Naive thymus-derived CD4-positive, alpha-beta T cell (primary cell): ENCODE data around the gene SART1. TPM values are rescaled to one million over a fixed set of nuclear protein-coding genes. Genes with fewer than 3 reads are reported as not detected.

Experiments
- ATAC-seq: fragments of 150-1000 bp; cut with Tn5 transposase; 2 replicates; pipeline ENCODE4 v1.10.0; 2021; ENCODE audit warnings: mild to moderate bottlenecking, moderate library complexity
- CTCF ChIA-PET: fragments of 350-600 bp; sonication (Branson Sonifier 250); formaldehyde crosslinking; loops from one replicate; lab custom pipeline; 2021; ENCODE audit warnings: antibody characterized with exemption; lab: Charles Lee
- POLR2A ChIA-PET: fragments of 350-600 bp; sonication (Branson Sonifier 250); formaldehyde crosslinking; loops from one replicate; lab custom pipeline; 2021; ENCODE audit warnings: antibody characterized with exemption, inconsistent platforms; lab: Charles Lee
- DNase-seq, 9 donors: peaks; one replicate each; pipeline versions ENCODE4 v3.0.0 to v3.0.0-alpha.2; 2020 to 2022; ENCODE audit warnings: mixed read lengths in 1 of 9
- H3K27ac ChIP-seq: one replicate; pipeline ENCODE4 v1.7.0; 2013; ENCODE audit warnings: mild to moderate bottlenecking, low read depth, low read length, moderate library complexity
- H3K27me3 ChIP-seq, 2 donors: one replicate each; pipeline ENCODE4 v1.7.0; 2013; ENCODE audit warnings: low read length in 2 of 2, mild to moderate bottlenecking in 2 of 2, moderate library complexity in 2 of 2; ENCODE audit not compliant: control insufficient read depth in 2 of 2, insufficient read depth in 2 of 2
- H3K36me3 ChIP-seq, 3 experiments: 1 replicate in 2 of 3; 2 replicates in 1 of 3; pipeline ENCODE4 v1.7.0; 2013; ENCODE audit warnings: low read length in 3 of 3, mild to moderate bottlenecking in 3 of 3, moderate library complexity in 1 of 3; ENCODE audit not compliant: insufficient read depth in 3 of 3, control insufficient read depth in 2 of 3
- H3K4me1 ChIP-seq, 2 donors: one replicate each; pipeline ENCODE4 v1.7.0; 2013; ENCODE audit warnings: low read length in 2 of 2, mild to moderate bottlenecking in 2 of 2, moderate library complexity in 1 of 2; ENCODE audit not compliant: control insufficient read depth in 2 of 2, insufficient read depth in 2 of 2
- H3K4me3 ChIP-seq: 2 replicates; pipeline ENCODE4 v1.7.0; 2013; ENCODE audit warnings: mild to moderate bottlenecking, low read length
- H3K9me3 ChIP-seq, 3 experiments: 1 replicate in 2 of 3; 2 replicates in 1 of 3; pipeline ENCODE4 v1.7.0; 2013; ENCODE audit warnings: low read length in 3 of 3; ENCODE audit not compliant: control insufficient read depth in 2 of 3
- H3K27ac Mint-ChIP-seq, 9 donors: one replicate each; pipeline ENCODE4 v1.8.0; 2020 to 2022; ENCODE audit warnings: mixed read lengths in 9 of 9, mild to moderate bottlenecking in 8 of 9, moderate library complexity in 5 of 9, inconsistent platforms in 2 of 9
- H3K27me3 Mint-ChIP-seq, 5 donors: one replicate each; pipeline ENCODE4 v1.8.0; 2021 to 2022; ENCODE audit warnings: mixed read lengths in 5 of 5, mild to moderate bottlenecking in 1 of 5
- H3K36me3 Mint-ChIP-seq, 5 donors: one replicate each; pipeline ENCODE4 v1.8.0; 2020 to 2022; ENCODE audit warnings: mixed read lengths in 5 of 5, mild to moderate bottlenecking in 3 of 5, inconsistent platforms in 1 of 5
- H3K4me1 Mint-ChIP-seq, 7 donors: one replicate each; pipeline ENCODE4 v1.8.0; 2020 to 2022; ENCODE audit warnings: mixed read lengths in 7 of 7, mild to moderate bottlenecking in 3 of 7, inconsistent platforms in 1 of 7
- H3K4me3 Mint-ChIP-seq, 10 donors: one replicate each; pipeline ENCODE4 v1.8.0; 2020 to 2022; ENCODE audit warnings: mild to moderate bottlenecking in 10 of 10, mixed read lengths in 10 of 10, moderate library complexity in 6 of 10, inconsistent platforms in 2 of 10
- H3K9me3 Mint-ChIP-seq, 11 donors: one replicate each; pipeline ENCODE4 v1.8.0; 2020 to 2022; ENCODE audit warnings: mixed read lengths in 11 of 11, mild to moderate bottlenecking in 4 of 11, inconsistent platforms in 1 of 11, moderate library complexity in 1 of 11
- intact Hi-C, 2 donors: fragments of 100-400 bp; cut with micrococcal nuclease; formaldehyde crosslinking; loops; one replicate each; pipeline ENCODE4 v1.15.1; 2023
- polyA plus RNA-seq, 2 donors: library from polyadenylated mRNA; unstranded; fragments of 300-500 nt; fragmentation: Illumina TruSeq; gene quantifications; one replicate each; pipeline ENCODE4 v1.2.3, GENCODE V29; 2021
- total RNA-seq, 6 experiments: library from RNA in 5 of 6; stranded (reverse) in 5 of 6; gene quantifications; 1 replicate in 5 of 6; 2 replicates in 1 of 6; pipeline ENCODE4 v1.2.3 and lab custom pipeline; 2021 to 2026

Gene SART1
- total and polyA plus RNA-seq, 7 experiments from 2014 or later = 27.9 to 102 (median 90.0) TPM

DNA sequence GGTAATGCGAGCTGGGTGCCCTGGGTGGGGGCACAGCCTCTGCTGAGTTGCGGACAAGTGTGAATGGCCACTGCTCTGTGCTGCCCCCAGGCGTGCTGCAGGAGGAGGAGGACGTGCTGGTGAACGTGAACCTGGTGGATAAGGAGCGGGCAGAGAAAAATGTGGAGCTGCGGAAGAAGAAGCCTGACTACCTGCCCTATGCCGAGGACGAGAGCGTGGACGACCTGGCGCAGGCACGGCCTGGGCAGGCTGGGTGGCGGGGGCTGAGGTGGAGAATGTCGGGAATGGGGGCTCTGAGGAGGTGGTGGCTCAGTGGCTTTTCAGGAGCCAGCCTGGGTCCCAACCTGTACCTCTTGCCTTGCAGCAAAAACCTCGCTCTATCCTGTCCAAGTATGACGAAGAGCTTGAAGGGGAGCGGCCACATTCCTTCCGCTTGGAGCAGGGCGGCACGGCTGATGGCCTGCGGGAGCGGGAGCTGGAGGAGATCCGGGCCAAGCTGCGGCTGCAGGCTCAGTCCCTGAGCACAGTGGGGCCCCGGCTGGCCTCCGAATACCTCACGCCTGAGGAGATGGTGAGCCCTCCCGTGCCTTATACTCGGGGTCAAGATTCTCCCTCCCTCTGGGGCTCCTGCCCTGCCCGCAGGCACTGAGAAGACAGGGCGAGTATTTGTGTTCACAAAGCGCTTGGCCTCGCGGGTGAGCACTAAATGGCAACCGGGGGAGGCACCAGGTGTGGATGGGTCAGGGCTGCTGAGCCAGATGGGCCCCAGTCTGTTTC, 4.6 kb downstream of the SART1 start:
- H3K9me3 ChIP-seq = no peaks in the 10 kb centered on the region
- Mint-ChIP-seq H3K27me3 (no peaks in the 10 kb centered on the region), H3K9me3 (no peaks in the 10 kb centered on the region), H3K27ac (peak overlapping the region in 3 of 9 donors; percentile 8 to 56 (median 46)), H3K4me1 (peaks cover 25 to 54% (median 40%) of the 10 kb centered on the region in 7 donors), H3K36me3 (peaks cover 18 to 42% (median 29%) of the 10 kb centered on the region in 5 donors), H3K4me3 (no peak overlapping the region)
- ATAC-seq = no peak
- peaks cover 22 to 24% of the 10 kb centered on the region in 2 donors for H3K4me1 ChIP-seq
- H3K27me3 ChIP-seq = no peaks in the 10 kb centered on the region
- DNase-seq = no peak
- H3K27ac ChIP-seq = no peak overlapping the region
- peaks cover 31 to 71% (median 35%) of the 10 kb centered on the region in 3 experiments for H3K36me3 ChIP-seq
- CTCF ChIA-PET = no interaction called here
- intact Hi-C loops = no loop called here
- no peak overlapping the region for H3K4me3 ChIP-seq
- POLR2A ChIA-PET = interaction anchor here (0.6 to 1.1 kb wide), 3 partner anchors 14 to 473 kb away, joined by 3 to 4 read pairs (median 3); no protein-coding TSS in a partner anchor

DNA sequence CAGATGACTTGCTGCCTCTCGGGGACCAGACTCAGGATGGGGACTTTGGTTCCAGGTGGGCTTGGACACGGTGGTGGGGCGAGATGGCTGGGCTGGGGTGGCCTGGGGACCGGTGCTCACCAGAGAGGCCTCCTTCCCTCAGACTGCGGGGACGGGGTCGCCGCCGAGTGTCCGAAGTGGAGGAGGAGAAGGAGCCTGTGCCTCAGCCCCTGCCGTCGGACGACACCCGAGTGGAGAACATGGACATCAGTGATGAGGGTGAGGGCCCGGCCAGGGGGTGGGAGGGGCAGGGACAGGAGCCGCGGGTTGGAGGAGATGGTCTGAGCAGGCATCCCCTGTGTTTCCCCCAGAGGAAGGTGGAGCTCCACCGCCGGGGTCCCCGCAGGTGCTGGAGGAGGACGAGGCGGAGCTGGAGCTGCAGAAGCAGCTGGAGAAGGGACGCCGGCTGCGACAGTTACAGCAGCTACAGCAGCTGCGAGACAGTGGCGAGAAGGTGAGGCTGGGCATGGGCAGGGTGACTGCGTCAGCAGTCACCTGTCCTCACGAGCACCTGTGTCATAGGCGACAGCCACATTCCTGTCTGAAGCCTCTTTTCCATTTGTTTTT, 5.9 kb downstream of the SART1 start:
- no peak for DNase-seq
- Mint-ChIP-seq H3K9me3 (no peaks in the 10 kb centered on the region), H3K27me3 (no peaks in the 10 kb centered on the region), H3K27ac (no peak overlapping the region), H3K4me3 (no peak overlapping the region), H3K36me3 (peaks cover 14 to 41% (median 31%) of the 10 kb centered on the region in 5 donors), H3K4me1 (peaks cover 20 to 45% (median 32%) of the 10 kb centered on the region in 7 donors)
- CTCF ChIA-PET = interaction anchor here (0.6 kb wide), 1 partner anchor 430 kb away, joined by 3 read pairs; no protein-coding TSS in a partner anchor
- no peak for ATAC-seq
- H3K9me3 ChIP-seq = no peaks in the 10 kb centered on the region
- peaks cover 19 to 20% of the 10 kb centered on the region in 2 donors for H3K4me1 ChIP-seq
- intact Hi-C loops = no loop called here
- H3K27me3 ChIP-seq = no peaks in the 10 kb centered on the region
- H3K4me3 ChIP-seq = no peak overlapping the region
- H3K36me3 ChIP-seq = peaks cover 31 to 78% (median 35%) of the 10 kb centered on the region in 3 experiments
- H3K27ac ChIP-seq = no peak overlapping the region
- POLR2A ChIA-PET = interaction anchor here (0.6 to 1.1 kb wide), 2 partner anchors 93 to 474 kb away, joined by 3 to 4 read pairs; no protein-coding TSS in a partner anchor

DNA sequence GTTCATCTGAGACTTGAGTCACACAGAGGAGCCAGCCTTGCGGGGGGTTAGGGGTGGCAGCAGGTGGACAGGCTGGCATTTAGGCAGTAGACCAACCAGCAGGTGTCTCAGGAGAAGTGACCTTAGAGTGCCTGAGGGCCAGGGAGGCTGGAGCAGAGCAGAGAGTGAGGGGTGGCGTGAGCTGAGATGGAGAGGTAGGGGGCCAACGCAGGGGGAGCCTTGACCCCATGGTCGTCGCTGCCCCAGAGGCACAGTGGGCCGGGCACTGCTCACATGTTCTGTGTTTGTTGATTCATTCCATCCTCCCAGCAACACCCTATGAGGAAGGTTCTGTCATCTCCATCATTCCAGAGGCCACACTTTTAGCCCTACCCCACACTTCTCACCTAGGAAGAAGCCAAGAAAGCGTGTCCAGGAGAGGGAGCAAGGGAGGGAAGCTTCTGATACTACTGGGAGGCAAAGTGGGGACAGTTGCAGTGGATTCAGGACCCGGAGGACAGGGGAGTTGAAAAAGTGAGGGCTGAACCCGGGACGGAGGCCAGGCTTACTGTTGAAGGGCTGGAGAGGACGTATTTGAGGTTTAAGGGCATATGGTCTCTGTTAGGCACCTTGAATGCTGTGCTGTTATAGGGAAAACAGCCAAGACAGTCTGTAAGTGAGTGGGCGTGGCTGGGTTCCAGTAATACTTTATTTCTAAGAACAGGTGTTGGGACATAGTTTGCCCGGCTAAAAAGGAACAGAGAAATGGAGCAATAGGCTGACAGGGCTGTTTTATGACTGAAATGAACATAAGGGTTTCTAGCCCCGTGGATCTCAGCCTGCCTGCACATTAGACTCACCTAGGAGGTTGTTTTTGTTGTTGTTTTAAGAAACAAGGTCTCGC, 7.3 kb downstream of the SART1 start:
- Mint-ChIP-seq H3K27ac (peak overlapping the region in 2 of 9 donors; percentile 60 to 65), H3K4me1 (peaks cover 13 to 36% (median 18%) of the 10 kb centered on the region in 7 donors), H3K27me3 (no peaks in the 10 kb centered on the region), H3K4me3 (peak overlapping the region in 1 of 10 donors; percentile 34), H3K9me3 (no peaks in the 10 kb centered on the region), H3K36me3 (peaks cover 15 to 46% (median 29%) of the 10 kb centered on the region in 5 donors)
- CTCF ChIA-PET = no interaction called here
- POLR2A ChIA-PET = no interaction called here
- intact Hi-C loops = no loop called here
- no peak for DNase-seq
- Histone ChIP-seq H3K9me3 (no peaks in the 10 kb centered on the region), H3K4me3 (no peak overlapping the region), H3K27ac (no peak overlapping the region), H3K4me1 (peaks cover 5 to 6% of the 10 kb centered on the region in 2 donors), H3K27me3 (no peaks in the 10 kb centered on the region), H3K36me3 (peaks cover 31 to 89% (median 35%) of the 10 kb centered on the region in 3 experiments)
- ATAC-seq = no peak

DNA sequence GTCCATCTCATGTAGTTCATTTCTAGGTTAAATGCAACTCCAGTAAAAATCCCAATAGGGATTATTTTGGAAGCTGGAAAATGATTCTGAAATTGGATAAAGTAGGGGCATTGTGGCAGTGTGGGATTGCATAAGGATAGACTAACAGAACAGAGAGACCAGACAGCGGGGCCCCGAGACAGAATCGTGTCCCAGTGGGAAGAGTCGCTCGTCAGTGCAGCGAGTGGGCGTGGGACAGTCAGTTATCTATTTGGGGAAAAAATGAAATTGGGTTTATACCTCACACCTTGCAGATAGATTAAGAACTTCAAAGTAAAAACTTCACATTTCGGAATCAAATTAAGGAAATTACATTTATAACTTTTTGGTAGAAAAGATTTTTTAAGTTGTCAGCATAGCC, 10.6 kb downstream of the SART1 start:
- Histone ChIP-seq H3K36me3 (peaks cover 6 to 72% (median 15%) of the 10 kb centered on the region in 3 experiments), H3K4me3 (no peak overlapping the region), H3K9me3 (no peaks in the 10 kb centered on the region), H3K27ac (no peak overlapping the region), H3K27me3 (no peaks in the 10 kb centered on the region), H3K4me1 (no peaks in the 10 kb centered on the region)
- H3K27me3 Mint-ChIP-seq = no peaks in the 10 kb centered on the region
- DNase-seq (no peak), ATAC-seq (no peak)
- POLR2A ChIA-PET = no interaction called here
- no peak overlapping the region for H3K4me3 Mint-ChIP-seq
- H3K4me1 Mint-ChIP-seq = peaks cover 4 to 30% (median 15%) of the 10 kb centered on the region in 7 donors
- peaks cover 19 to 41% (median 26%) of the 10 kb centered on the region in 5 donors for H3K36me3 Mint-ChIP-seq
- no peaks in the 10 kb centered on the region for H3K9me3 Mint-ChIP-seq
- intact Hi-C loops = no loop called here
- H3K27ac Mint-ChIP-seq = peak overlapping the region in 4 of 9 donors; percentile 26 to 54 (median 48)
- CTCF ChIA-PET = interaction anchor here (1.8 kb wide), 1 partner anchor 82 kb away, joined by 5 read pairs; the partner anchor contains the start of gene CCDC85B

DNA sequence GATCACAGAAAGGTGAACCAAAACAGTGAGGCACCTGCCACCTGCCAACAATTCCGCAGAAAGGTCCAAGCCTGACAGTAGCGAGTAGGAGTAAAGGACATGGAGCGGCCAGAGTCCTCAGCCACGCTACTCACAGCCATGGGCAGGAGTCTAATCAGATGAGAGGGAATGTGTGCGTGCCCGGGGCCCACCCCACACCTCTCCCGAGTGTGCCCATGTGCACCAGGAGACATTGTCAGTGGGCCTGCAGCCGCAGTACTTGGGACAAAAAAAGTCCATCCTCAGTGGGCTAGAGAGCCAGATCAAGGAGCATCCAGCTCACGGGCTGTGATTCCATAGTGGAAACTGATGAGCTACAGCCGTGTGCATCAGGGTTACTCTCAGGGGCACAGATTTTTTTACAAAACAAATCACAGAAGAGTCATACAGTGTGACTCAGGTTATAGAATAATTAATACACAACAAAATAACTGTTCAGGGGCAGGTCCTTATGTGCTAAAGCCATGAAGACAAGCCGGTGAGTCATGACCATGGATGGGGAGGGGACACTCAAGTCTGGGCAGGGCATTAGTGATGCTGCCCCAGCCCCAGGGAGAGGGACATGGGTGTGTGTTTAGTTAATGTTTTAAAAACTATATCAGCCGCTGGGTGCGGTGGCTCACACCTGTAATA, 12.0 kb downstream of the SART1 start:
- H3K4me3 ChIP-seq = no peak overlapping the region
- Mint-ChIP-seq H3K9me3 (no peaks in the 10 kb centered on the region), H3K36me3 (peaks cover 15 to 39% (median 22%) of the 10 kb centered on the region in 5 donors), H3K4me1 (peaks cover 4 to 24% (median 12%) of the 10 kb centered on the region in 7 donors), H3K27me3 (no peaks in the 10 kb centered on the region), H3K27ac (peak overlapping the region in 2 of 9 donors; percentile 31 to 46), H3K4me3 (no peak overlapping the region)
- no peaks in the 10 kb centered on the region for H3K27me3 ChIP-seq
- H3K36me3 ChIP-seq = peaks cover 3 to 72% (median 8%) of the 10 kb centered on the region in 3 experiments
- intact Hi-C loops = no loop called here
- ChIA-PET CTCF (interaction anchor here (0.6 kb wide), 1 partner anchor 89 kb away, joined by 3 read pairs; no protein-coding TSS in a partner anchor), POLR2A (no interaction called here)
- H3K27ac ChIP-seq = no peak overlapping the region
- H3K9me3 ChIP-seq = no peaks in the 10 kb centered on the region
- H3K4me1 ChIP-seq = no peaks in the 10 kb centered on the region
- no peak for DNase-seq
- ATAC-seq = no peak
